Testis (tissue), 3 donors: ENCODE data around the gene DDX23. TPM values are rescaled to one million over a fixed set of nuclear protein-coding genes. Genes with fewer than 3 reads are reported as not detected.

ENCODE experiments used
- DNase-seq: peaks from one replicate; pipeline ENCODE4 v3.0.0-alpha.2; 2019
- H3K27ac ChIP-seq, 2 donors: fragments of 200-600 bp; sonication (generic); one replicate each; pipeline ENCODE4 v1.5.1; 2019
- H3K27me3 ChIP-seq: fragments of 200-600 bp; sonication (generic); one replicate; pipeline ENCODE4 v1.5.1; 2019
- H3K36me3 ChIP-seq: fragments of 200-600 bp; sonication (generic); one replicate; pipeline ENCODE4 v1.5.1; 2017; ENCODE audit warnings: low read depth; ENCODE audit errors: missing control alignments
- H3K4me1 ChIP-seq: fragments of 200-600 bp; sonication (generic); one replicate; pipeline ENCODE4 v1.5.1; 2019
- H3K4me3 ChIP-seq, 2 donors: fragments of 200-600 bp; sonication (generic); one replicate each; pipeline ENCODE4 v1.5.1; 2017 to 2019
- H3K9me3 ChIP-seq: fragments of 200-600 bp; sonication (generic); one replicate; pipeline ENCODE4 v1.5.1; 2017
- CTCF ChIP-seq, 3 experiments: fragments of 450-650 bp in 2 of 3; fragments of 200-600 bp in 1 of 3; sonication (generic) in 1 of 3; IDR thresholded peaks; one replicate each; pipeline ENCODE4 v1.5.1; 2016 to 2019; ENCODE audit warnings: antibody characterized with exemption in 3 of 3, mild to moderate bottlenecking in 2 of 3, moderate library complexity in 1 of 3
- POLR2A ChIP-seq: fragments of 450-650 bp; IDR thresholded peaks from one replicate; pipeline ENCODE4 v1.6.1; 2017; ENCODE audit warnings: antibody characterized with exemption, mild to moderate bottlenecking, moderate library complexity
- WGBS, 2 donors: methylation state at CpG; one replicate each; pipeline ENCODE4 v1.1.5; 2018; 5-methylcytosine and 5-hydroxymethylcytosine counted together
- intact Hi-C: fragments of 100-400 bp; cut with DNase I; formaldehyde crosslinking; loops from one replicate; pipeline ENCODE4 v1.15.1; 2023; ENCODE audit warnings: low total_unique reads
- polyA plus RNA-seq: library from polyadenylated mRNA; stranded (reverse); fragments of 350-450 nt; fragmentation: Illumina TruSeq; extraction: RNeasy Lipid Tissue Mini Kit (QIAGEN cat#74804); gene quantifications from one replicate; pipeline ENCODE4 v1.2.3, GENCODE V29; 2014; ENCODE audit warnings: low read depth, low replicate concordance; ENCODE audit not compliant: insufficient read depth
- total RNA-seq, 2 donors: library from RNA; depleted of rRNA; stranded (reverse); fragments of >200 nt; gene quantifications; one replicate each; pipeline ENCODE4 v1.2.3, GENCODE V29; 2016

The DDX23 gene
- total and polyA plus RNA-seq, 3 donors from 2014 or later = 69.4 to 96.1 (median 85.0) TPM

GRCh38 chr12:48822139-48822538 lies 29.8 kb downstream of the DDX23 start:
- Histone ChIP-seq H3K27me3 (no peaks in the 10 kb centered on the region), H3K36me3 (no peaks in the 10 kb centered on the region), H3K4me1 (peaks cover 1% of the 10 kb centered on the region), H3K27ac (no peak overlapping the region), H3K9me3 (no peaks in the 10 kb centered on the region), H3K4me3 (no peak overlapping the region)
- 94 to 100% methylated on average over 2 to 5 of the region's 5 CpGs for WGBS, 2 donors
- TF ChIP-seq POLR2A = no peak
- TF ChIP-seq CTCF (IDR thresholded peaks at IDR 0.05) = no peak
- DNase-seq = no peak
- intact Hi-C loops = no loop called here

GRCh38 chr12:48819986-48820725 lies 31.8 kb downstream of the DDX23 start:
- WGBS, 2 donors = 72 to 75% methylated on average over 5 of the region's 5 CpGs

GRCh38 chr12:48818831-48819590 lies 33.0 kb downstream of the DDX23 start:
- H3K9me3 ChIP-seq = no peaks in the 10 kb centered on the region
- peak overlapping the region in 1 of 2 donors; percentile 65 for H3K27ac ChIP-seq
- H3K36me3 ChIP-seq = no peaks in the 10 kb centered on the region
- no peaks in the 10 kb centered on the region for H3K27me3 ChIP-seq
- TF ChIP-seq POLR2A (no peak), CTCF (IDR thresholded peaks at IDR 0.05) (no peak)
- intact Hi-C loops = no loop called here
- 23 to 29% methylated on average over 16 to 28 of the region's 37 CpGs for WGBS, 2 donors
- H3K4me3 ChIP-seq = peak overlapping the region; percentile 52 to 78
- no peak for DNase-seq
- peaks cover 6% of the 10 kb centered on the region for H3K4me1 ChIP-seq

More at GRCh38 chr12:48819986-48820725, 31.8 kb downstream of the DDX23 start:
- H3K27ac ChIP-seq = no peak overlapping the region
- no peaks in the 10 kb centered on the region for H3K9me3 ChIP-seq
- intact Hi-C loops = no loop called here
- H3K36me3 ChIP-seq = no peaks in the 10 kb centered on the region
- TF ChIP-seq CTCF (IDR thresholded peaks at IDR 0.05) (no peak), POLR2A (no peak)
- H3K4me1 ChIP-seq = peaks cover 6% of the 10 kb centered on the region
- no peaks in the 10 kb centered on the region for H3K27me3 ChIP-seq
- no peak for DNase-seq
- no peak overlapping the region for H3K4me3 ChIP-seq

DNA sequence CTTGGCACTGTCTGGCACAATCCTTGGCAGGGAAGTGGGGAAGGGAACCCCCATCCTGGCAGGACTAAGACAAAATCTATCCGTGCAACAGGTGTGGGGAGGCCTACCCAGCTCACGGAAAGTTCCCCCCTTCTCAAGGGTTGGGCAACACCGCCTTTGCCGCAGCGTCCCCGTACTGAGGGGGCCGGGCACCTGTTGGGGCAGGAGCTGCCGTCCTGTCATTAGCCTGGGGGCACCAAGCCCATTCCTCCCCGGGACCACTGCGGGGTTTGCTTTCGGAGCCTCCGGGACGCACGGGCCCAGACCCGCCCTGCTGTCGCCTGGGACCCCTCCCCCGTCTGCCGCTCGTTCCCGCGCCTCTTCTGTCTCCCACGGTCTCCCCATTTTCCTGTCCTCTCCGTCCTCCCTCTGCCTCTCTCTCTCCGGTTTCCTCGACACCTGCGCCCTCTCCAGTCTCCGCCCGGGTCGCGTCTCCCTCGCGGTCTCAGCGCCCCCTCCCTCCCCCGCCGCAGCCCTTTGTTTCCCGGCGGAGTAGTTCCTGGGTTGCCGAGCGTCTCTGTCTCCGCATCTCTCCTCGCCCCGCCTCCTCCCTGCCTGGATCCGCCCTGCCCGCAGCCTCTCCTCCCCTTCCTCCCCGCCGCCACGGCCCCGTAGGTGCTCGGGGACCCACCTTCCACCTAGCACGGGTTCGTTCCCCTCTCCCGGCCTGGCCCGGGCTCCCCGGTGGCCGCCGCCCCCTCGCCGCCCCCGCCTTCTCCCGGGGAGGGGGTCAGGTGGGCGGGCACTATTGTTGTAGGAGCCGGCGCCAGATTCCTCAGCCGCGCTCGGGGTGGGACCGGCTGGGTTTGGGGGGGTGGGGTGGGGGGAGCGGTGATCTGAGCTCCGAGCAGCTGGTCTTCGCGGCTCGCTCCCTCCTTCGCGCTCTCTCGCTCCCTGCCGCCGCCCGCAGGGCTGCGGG lies 33.8 kb downstream of the DDX23 start, which contains the start of gene CACNB3:
Gene CACNB3 (plus strand): TSS at position 624 of the 958 bp plus-strand sequence. CDS start 434 bp downstream, outside the sequence.
- no peak for TF ChIP-seq POLR2A
- TF ChIP-seq CTCF (IDR thresholded peaks at IDR 0.05) = no peak
- peaks cover 6% of the 10 kb centered on the region for H3K4me1 ChIP-seq
- H3K4me3 ChIP-seq = peak within 1 kb of the TSS; percentile 52 to 78
- H3K27me3 ChIP-seq = no peaks in the 10 kb centered on the region
- no peaks in the 10 kb centered on the region for H3K36me3 ChIP-seq
- peak within 1 kb of the TSS in 1 of 2 donors; percentile 65 for H3K27ac ChIP-seq
- H3K9me3 ChIP-seq = no peaks in the 10 kb centered on the region
- peak; percentile 73 for DNase-seq
- intact Hi-C loops = no loop called here
- WGBS, 2 donors = 1 to 2% methylated on average over 45 to 76 of the region's 79 CpGs
